Upper lobe of left lung (tissue), 4 donors: ENCODE measurements around the gene ADH1C.

Experiments used
- EP300 ChIP-seq, 4 donors: sonication (generic); formaldehyde crosslinking; IDR thresholded peaks; one replicate each; pipeline ENCODE4 v1.5.1; 2017; ENCODE audit warnings: antibody characterized with exemption in 4 of 4, control low read depth in 2 of 4
- TF ChIP-seq, protein P1 (sequence below), 6 experiments: fragments of 450-650 bp in 4 of 6; fragments of 200-600 bp in 2 of 6; sonication (generic) in 2 of 6; IDR thresholded peaks; one replicate each; pipeline ENCODE4 v1.5.1; 2016 to 2019; ENCODE audit warnings: antibody characterized with exemption in 6 of 6

DNA sequence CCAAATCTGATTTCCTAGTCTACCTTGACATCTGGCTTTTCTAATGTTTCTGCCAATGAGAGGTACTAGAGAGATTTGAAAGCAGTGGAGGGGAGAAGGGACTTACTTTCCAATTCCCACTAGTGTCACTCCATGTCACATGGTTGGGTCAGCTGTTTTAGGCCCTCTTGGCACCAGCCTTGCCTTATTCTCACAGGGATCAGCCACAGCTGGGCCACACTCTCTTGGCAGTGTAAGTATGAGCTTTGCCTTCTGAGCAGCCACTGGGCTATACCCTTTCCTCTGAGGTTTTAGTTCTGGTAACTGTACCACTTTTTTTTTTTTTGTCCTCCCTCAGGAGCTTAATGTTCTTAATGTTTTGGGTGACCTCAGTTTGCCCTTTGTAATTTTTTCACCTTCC lies 10.2 kb upstream of the ADH1C start:
- TF ChIP-seq, protein P1, sequence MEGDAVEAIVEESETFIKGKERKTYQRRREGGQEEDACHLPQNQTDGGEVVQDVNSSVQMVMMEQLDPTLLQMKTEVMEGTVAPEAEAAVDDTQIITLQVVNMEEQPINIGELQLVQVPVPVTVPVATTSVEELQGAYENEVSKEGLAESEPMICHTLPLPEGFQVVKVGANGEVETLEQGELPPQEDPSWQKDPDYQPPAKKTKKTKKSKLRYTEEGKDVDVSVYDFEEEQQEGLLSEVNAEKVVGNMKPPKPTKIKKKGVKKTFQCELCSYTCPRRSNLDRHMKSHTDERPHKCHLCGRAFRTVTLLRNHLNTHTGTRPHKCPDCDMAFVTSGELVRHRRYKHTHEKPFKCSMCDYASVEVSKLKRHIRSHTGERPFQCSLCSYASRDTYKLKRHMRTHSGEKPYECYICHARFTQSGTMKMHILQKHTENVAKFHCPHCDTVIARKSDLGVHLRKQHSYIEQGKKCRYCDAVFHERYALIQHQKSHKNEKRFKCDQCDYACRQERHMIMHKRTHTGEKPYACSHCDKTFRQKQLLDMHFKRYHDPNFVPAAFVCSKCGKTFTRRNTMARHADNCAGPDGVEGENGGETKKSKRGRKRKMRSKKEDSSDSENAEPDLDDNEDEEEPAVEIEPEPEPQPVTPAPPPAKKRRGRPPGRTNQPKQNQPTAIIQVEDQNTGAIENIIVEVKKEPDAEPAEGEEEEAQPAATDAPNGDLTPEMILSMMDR (IDR thresholded peaks at IDR 0.05): no peak
- TF ChIP-seq EP300 (IDR thresholded peaks at IDR 0.05): no peak
